ENCODE data around the gene MERTK. TPM values are rescaled to one million over a fixed set of nuclear protein-coding genes. Genes with fewer than 3 reads are reported as not detected.

Gene MERTK
- total RNA-seq, 1 donor from 2014 or later: 14.3 TPM

GRCh38 chr2:112005406-112006075 is 107.1 kb downstream of the MERTK start:
- ATAC-seq: no peak
- DNase-seq (ENCODE audit: low spot score): no peak

GRCh38 chr2:112006076-112006410 is 107.6 kb downstream of the MERTK start:
- DNase-seq (ENCODE audit: low spot score) (no peak), ATAC-seq (peak; percentile 15)

GRCh38 chr2:112007493-112007892 is 109.1 kb downstream of the MERTK start:
- DNase-seq (ENCODE audit: low spot score): no peak
- ATAC-seq: no peak

GRCh38 chr2:112008910-112009485 is 110.6 kb downstream of the MERTK start:
- ATAC-seq (no peak), DNase-seq (ENCODE audit: low spot score) (no peak)

- ATAC-seq: peak; percentile 55
- no peak for DNase-seq (ENCODE audit: low spot score)
Measured at GRCh38 chr2:112010751-112011150, 112.3 kb downstream of the MERTK start.

- no peak for ATAC-seq
- no peak for DNase-seq (ENCODE audit: low spot score)
Measured at GRCh38 chr2:112012556-112012955, 114.1 kb downstream of the MERTK start.

- no peak for DNase-seq (ENCODE audit: low spot score)
- no peak for ATAC-seq
Measured at GRCh38 chr2:112018846-112019245, 120.4 kb downstream of the MERTK start.

GRCh38 chr2:112019569-112019982 is 121.2 kb downstream of the MERTK start:
- no peak for ATAC-seq
- DNase-seq (ENCODE audit: low spot score): no peak

GRCh38 chr2:112020561-112020960 is 122.2 kb downstream of the MERTK start:
- DNase-seq (ENCODE audit: low spot score) (no peak), ATAC-seq (no peak)

- no peak for DNase-seq (ENCODE audit: low spot score)
- no peak for ATAC-seq
Measured at GRCh38 chr2:112021290-112021689, 122.9 kb downstream of the MERTK start.

- no peak for ATAC-seq
- DNase-seq (ENCODE audit: low spot score): no peak
Measured at GRCh38 chr2:112021781-112022231, 123.4 kb downstream of the MERTK start.

GRCh38 chr2:112023707-112024106 is 125.3 kb downstream of the MERTK start:
- no peak for DNase-seq (ENCODE audit: low spot score)
- ATAC-seq: no peak

- peak; percentile 39 for ATAC-seq
- no peak for DNase-seq (ENCODE audit: low spot score)
Measured at GRCh38 chr2:112024231-112024630, 125.8 kb downstream of the MERTK start.

- no peak for DNase-seq (ENCODE audit: low spot score)
- peak; percentile 43 for ATAC-seq
Measured at GRCh38 chr2:112024896-112025491, 126.6 kb downstream of the MERTK start.

- ATAC-seq (no peak), DNase-seq (ENCODE audit: low spot score) (no peak)
Measured at GRCh38 chr2:112026509-112026908, 128.1 kb downstream of the MERTK start.

GRCh38 chr2:112027767-112028166 is 129.4 kb downstream of the MERTK start:
- DNase-seq (ENCODE audit: low spot score) (no peak), ATAC-seq (no peak)

GRCh38 chr2:112029164-112029563 is 130.8 kb downstream of the MERTK start:
- no peak for DNase-seq (ENCODE audit: low spot score)
- no peak for ATAC-seq

GRCh38 chr2:112031473-112032223 is 133.2 kb downstream of the MERTK start:
- DNase-seq (ENCODE audit: low spot score) (no peak), ATAC-seq (peak; percentile 60)

- ATAC-seq: peak; percentile 28
- DNase-seq (ENCODE audit: low spot score): no peak
Measured at GRCh38 chr2:112032224-112032586, 133.8 kb downstream of the MERTK start.

- DNase-seq (ENCODE audit: low spot score) (no peak), ATAC-seq (peak; percentile 44)
Measured at GRCh38 chr2:112032689-112033465, 134.5 kb downstream of the MERTK start.

GRCh38 chr2:112033600-112033999 is 135.2 kb downstream of the MERTK start:
- no peak for DNase-seq (ENCODE audit: low spot score)
- peak; percentile 17 for ATAC-seq
